Muscle of arm (tissue), 12 donors: ENCODE data around the gene PPARG. TPM values are rescaled to one million over a fixed set of nuclear protein-coding genes. Genes with fewer than 3 reads are reported as not detected.
A peak's percentile ranks its signal among the peaks of the same experiment; 100 is the strongest.
"Not testable (repeated sequence)": the region's sequence is repeated elsewhere in the genome, so short reads cannot be mapped to it uniquely, and the experiment has no call there.

ENCODE experiments used
- DNase-seq: peaks from one replicate; pipeline ENCODE4 v3.0.0-alpha.2; 2013
- polyA plus RNA-seq, 12 donors: library from polyadenylated mRNA; unstranded; fragments of 120-200 nt; gene quantifications; one replicate each; pipeline ENCODE4 v1.2.1, GENCODE V29; 2013; ENCODE audit not compliant: insufficient read length in 12 of 12

PPARG gene
- polyA plus RNA-seq, 12 donors: 2.6 to 20.3 (median 4.5) TPM; not detected in 1

DNA sequence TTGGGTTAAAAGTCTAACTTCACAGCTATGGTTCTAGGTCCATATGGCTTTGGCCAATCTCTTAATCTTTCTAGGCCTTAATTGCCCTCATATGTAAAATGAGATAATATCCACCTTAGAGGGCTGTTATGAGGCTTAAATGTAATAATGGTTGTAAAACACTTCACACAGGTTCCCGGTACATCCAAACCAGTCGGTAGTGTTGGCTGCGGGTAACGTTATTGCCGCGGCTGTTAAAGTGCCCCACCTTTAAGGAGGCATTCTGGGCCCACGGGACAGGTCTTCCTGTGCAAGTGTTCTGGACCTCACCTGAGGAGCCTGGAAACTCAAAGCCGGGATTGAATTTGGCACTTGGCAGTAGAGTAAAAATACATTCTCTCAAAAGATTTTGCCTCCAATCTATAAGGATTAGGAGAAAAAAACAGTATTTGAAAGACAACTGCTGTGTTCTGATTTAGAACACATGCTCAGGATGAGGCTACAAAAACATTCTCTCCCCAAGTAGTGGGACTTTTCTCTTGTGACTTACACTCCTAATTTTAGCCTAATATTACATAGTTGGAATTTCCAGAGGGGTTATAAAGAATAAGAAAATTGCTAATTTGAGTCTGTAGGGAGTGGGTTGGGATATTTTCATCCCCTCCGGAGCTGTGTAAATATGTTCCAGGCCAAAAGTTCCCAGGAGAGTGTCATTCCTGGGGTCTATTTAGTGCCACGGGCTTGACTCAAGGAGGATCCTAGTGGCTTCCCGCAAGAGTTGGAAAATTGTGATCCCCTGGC is 150.5 kb downstream of the PPARG start:
- no peak for DNase-seq

DNA sequence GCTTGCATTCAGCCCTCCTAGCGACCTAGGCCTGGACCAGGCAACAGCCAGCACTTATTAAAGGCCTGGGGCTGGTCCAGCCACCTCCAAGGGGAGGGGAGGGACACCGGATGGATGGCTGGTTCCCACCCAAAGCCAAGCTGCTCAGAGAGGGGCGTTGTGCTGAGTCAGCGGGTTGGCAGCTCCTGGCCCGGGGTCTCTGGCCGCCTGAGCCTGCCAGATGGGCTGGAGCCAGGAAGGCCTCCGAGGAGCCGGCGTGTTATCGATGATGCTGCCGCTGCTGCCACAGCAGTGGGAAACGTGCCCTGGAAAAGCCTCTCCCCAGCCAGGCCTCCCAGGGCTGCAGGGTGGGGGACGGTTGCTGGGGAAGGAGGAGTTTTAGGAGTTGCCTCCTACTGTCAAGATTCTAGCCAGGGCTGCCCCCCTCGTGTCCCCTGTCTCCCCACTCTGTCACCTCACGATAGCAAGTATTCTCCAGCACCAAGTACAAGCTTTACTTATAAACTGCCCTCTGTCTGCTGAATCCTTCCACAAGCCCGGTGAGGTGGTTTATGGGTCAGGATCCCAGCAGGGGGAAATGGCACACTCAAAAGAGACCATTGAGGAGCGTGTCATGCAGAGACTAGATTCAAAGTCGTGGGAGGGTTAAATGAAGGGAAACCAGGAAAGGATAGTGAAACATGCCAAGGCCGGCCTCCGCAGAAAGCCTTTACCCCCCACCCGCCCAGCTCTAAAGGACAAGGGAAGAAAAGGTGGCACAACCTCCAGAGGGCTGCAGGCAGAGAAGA is 152.3 kb downstream of the PPARG start:
- peak; percentile 62 for DNase-seq

DNA sequence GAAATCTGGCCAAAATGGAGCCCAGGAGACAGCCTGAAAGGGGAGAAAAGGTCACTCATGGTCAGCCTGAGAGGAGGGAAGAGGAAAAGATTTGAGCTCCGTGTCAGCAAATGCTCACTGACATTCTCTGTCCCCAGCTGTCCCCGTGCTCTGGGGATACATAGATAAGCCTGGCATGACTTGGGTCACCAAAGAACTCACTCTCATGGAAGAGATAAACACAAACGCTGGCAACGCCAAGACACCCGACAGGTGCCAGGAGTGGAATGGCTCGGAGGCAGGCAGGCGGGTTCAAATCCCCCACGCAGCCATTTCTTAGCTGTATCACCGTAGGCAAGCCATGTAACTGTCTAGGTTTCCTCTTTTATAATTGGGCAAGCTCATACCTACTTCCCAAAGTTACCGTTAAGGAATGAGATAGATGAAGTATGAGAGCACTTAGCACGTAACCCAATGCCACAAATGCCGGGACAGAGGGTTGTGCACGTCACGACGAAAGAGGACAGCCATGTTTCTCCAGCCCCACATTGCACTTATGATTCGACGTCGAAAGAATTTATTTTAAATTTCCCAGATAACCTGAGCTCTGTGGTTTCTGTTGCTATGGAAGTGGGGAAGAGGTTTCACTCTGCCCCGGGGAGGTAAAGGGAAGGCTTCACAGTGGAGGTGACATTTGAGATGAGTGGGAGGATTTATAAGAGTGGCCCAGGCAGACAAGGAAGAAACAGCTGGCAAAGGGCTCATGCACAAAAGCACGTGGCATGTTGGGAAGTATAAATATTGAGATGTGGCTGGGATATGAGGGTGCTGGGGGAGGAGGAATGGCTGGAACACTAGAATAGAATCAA is 154.0 kb downstream of the PPARG start:
- DNase-seq: no peak

DNA sequence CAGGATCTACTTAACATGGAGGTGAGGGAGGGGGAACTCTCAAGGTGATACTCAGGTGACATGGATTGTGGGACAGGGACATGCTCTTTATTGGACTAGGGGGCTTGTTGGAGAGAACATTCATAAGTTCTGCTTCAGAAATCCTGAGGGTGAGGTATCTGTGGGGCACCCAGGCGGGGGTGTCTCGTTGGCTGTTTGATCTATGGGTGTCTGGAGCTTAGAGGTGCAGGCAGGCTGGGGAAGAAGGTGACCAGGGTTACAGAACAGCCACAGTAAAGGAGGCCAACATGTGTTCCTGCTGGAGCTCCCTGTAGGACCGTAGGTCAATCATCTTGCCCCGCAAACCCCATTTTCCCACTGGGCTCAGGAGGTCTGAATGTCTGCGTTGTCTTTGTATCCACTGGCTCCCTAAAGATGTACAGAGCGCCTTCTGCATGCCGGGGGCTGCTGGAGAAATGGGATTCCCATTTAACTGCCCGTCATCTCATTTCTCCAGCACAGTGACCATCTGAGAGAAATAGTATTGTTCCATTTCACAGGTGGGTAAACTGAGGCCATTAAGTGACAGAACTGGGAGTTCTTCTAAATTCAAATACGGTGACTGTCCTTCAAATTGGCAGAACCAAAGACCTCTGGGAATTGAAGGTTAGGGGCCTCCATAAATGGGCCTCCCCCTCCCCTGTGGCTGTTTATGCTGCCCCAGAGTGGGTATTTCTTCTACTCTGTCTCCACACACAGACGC is 155.1 kb downstream of the PPARG start:
- no peak for DNase-seq

DNA sequence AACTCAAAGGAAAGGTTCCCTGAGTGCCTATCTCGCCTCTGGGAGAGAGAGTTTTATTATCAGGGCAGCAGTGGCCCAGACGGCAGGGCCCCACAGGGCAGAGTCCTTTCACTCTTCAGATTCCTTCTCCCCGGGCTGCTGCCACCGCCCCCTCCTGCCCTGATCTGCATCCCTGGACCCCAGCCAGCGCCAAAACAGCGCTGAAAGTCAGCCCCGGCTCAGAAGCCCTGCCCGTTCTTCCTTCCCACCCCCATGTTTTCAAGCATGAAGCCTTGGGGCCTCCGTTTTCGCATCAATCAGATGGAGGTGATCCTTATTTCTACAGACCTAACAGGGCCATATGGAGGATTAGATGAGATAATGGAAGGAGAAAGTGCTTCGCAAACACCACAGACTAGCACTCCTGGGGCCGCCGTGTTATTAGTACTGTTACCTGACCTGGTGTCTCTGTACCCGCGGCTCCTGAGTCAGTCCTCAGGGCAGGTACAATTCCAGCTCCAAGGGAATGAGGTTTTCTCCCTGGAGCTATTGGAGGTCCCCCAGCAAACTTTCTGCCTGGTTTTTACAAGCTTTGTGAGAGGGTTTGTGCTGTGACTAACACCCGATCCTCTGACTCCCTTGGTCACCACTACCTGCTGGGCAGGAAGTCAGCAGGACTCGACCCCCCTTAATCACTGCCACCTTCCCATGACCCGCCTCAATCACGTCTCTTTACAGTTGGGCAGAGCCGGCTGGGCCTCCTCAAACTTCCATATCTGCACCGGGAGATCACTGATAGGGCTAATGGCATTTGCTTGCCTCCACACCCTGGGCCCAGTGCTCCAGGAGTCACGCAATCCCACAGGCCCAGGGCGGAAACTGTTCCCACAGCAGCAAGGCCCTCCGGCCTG is 156.0 kb downstream of the PPARG start:
- DNase-seq: no peak

DNA sequence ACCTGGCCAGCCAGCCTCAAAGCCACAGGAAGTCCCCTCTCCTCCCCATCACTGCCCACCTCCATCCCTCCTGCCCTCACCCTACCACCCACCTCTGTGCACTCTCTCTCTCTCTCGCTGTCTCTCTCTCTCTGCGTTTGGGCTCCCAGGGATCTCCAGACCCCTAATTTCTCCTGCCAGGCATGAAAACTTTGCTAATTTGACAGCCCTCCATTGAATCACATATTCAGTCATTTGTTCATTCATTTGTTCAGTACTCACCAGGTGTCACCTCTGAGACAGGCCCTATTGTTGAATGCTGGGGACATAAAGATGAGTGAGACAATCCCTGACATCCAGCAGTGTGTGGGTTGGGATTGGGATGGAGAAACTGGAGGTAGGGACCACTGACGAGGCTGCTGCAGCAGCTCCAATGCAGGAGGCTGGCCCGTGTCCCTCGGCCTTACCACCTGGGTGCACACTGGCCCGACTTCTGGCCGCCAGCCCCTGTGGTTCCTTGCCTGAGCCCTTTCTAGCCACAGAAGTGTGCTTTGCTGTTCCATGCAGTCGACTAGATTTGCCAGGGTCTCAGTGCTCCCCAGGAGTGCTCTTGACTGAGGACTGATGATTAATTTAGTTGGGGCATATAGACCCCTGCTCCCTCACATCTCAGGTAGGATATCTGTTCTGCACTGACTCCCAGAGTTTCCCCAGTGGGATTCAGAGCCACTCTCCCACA is 156.8 kb downstream of the PPARG start:
- DNase-seq: no peak

DNA sequence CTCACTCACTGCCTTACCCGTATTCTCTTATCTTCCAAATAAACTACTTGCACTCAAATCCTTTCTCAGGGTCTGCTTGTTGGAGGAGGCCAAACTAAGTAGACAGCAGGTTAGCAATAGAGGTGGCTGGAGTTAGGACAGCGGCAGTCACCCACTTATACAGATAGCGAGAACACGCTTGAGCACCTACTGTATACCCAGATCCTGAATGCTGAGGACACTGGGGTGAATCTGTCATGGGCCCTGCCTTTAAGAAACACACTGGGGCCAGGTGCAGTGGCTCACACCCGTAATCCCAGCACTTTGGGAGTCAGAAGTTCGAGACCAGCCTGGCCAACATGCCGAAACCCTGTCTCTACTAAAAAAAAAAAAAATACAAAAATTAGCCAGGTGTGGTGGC is 157.4 kb downstream of the PPARG start:
- no peak for DNase-seq

DNA sequence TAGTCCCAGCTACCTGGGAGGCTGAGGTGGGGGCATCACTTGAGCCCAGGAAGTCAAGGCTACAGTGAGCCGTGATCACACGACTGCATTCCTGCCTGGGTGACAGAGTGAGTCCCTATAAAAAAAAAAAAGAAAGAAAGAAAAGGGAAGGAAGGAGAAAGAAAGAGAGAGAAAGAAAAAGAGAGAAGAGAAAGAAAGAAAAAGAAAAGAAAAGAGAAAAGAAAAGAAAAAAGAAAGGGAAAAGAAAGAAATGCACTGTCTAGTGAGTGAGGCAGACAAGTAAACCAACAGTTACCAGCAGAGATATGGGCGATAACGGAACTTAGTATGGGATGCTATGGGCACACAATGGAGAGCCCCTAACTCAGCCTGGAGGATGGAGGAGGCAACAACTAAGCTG is 158.2 kb downstream of the PPARG start:
- DNase-seq: no peak

DNA sequence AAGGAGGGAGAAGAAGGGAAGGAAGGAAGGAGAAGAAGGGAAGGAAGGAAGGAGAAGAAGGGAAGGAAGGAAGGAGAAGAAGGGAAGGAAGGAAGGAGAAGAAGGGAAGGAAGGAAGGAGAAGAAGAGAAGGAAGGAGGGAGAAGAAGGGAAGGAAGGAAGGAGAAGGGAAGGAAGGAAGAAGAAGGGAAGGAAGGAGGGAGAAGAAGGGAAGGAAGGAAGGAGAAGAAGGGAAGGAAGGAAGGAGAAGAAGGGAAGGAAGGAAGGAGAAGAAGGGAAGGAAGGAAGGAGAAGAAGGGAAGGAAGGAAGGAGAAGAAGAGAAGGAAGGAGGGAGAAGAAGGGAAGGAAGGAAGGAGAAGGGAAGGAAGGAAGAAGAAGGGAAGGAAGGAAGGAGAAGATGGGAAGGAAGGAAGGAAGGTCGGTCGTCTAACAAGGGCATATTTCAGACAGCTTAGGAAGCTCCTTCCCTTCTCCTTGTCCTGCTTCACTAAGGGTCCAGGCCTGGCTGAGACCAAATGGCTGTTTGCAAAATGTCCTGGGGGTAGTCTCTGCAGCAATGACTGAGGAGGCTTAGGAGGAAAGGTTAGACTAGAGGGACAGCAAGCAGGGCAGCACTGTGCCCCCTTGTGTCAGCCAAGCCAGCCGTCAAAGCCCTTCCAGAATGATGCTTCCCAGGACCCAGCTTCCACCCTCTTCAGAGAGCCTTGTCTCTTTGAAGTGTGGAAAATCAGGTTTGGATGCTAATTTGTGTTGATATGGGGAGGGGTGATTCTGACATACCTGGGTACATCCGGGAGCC is 159.7 kb downstream of the PPARG start:
- not testable (repeated sequence) for DNase-seq

DNA sequence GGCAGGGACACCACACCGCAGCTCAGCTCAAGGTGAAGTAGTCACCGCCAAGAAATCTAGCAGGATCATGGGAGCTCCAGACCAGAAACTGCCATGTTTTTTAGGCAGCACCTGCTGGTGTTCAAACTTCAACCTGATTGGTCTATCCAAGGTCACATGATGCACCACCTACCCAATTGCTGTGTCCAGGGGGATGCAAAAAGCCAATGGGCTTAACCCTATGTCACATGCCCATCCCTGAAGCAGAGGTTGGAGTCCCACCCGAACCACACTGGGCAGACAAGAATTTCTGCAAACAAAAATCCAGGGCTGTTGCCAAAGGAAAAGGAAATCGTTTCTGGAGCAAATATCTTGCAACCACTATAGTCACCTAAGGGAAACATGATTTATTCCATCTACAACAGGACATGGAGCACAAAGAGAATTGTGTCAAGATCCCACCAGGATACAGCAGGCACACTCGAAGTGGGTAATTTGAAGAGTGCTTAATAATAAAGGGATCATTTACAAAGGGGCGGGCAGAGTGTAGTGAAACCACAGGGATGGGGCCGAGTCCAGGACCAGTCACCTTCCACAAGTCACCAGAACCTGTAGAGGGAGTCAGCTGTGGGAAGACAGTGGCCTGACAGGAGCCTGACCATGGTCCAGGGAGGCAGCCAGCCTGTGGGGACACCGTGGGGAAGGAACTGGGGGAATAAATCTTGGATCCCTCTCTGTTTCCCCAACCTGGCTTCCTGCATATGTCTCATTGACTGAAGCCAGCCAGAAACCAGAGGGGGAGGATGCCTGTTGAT is 161.2 kb downstream of the PPARG start:
- DNase-seq: no peak

DNA sequence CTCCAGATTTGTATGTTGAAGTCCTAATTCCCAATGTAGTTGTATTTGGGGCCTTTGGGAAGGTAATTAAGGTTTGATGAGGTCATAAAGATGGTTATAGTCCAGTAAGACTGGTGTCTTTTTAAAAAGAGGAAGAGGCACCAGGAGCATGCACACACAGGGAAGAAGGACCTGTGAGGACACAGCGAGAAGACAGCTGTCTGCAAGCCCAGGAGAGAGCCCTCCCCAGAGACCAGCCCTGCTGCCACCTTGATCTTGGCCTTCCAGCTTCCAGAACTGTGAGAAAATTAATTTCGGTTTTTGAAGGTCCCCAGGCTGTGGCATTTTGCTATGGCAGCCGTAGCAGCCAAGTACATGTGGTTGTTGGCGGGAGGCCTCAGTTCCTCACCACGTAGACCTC is 162.6 kb downstream of the PPARG start:
- no peak for DNase-seq

DNA sequence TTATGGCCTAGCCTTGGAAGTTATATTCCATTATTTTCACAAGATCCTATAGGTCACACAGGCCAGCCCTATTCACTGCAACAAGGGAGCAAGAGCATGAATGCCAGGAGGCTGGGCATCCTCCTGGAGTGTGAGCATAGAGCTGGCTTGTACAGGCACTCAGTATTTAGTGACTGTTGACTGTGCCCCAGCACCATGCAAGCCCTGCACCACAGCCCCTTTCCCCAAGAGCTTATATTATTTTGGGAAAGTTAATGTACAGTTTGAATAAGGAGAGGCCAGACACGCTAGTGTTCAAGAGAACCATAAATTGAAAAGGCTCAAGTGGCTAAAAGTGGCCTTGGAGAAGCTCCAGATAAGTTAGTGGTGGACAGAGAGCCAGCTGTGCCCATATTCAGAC is 163.1 kb downstream of the PPARG start:
- no peak for DNase-seq

DNA sequence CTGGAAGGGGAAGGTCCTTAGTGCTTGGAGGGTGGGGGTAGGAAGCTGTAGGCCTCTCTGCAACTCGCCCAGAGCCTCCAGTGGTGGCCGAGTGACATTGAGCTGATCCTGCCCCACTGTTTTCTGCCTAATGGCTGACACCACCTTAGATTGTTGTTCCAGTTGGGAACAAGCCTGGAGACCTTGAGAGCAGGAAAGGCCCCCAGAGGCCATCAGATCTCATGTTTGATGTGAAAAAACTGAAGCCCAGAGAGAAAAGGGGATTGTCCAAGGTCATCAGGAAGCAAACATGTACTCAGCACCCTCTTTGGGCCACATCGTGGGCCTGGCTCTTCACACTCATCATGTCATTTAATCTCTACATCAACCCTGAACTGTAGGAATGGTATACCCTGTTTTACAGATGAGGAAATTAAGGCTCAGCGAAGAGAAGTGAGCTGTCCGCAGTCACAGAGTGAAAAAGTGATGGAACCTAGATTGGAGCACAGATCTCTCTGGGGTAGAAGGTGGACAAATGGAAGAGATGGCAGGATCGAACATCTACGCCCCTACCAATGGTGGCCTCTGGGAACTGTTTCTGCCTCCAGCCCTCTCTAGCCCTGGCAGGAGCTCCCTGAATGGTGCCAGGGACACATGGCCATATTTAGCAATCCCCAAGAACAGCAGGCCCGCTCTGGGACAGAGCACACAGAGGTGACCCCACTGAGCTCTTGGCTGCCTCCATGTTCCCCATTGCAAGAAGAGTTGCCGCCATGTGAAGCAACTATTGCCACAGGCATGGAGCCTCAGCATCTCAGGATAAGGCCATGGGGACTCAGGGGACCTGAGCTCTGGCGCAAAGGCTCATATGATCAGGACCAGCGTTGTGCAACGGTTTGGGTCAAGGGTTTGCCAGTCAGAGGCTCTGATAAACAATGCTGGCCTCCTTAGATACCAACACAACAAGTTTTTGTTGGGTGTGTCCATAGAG is 163.8 kb downstream of the PPARG start:
- DNase-seq: no peak

DNA sequence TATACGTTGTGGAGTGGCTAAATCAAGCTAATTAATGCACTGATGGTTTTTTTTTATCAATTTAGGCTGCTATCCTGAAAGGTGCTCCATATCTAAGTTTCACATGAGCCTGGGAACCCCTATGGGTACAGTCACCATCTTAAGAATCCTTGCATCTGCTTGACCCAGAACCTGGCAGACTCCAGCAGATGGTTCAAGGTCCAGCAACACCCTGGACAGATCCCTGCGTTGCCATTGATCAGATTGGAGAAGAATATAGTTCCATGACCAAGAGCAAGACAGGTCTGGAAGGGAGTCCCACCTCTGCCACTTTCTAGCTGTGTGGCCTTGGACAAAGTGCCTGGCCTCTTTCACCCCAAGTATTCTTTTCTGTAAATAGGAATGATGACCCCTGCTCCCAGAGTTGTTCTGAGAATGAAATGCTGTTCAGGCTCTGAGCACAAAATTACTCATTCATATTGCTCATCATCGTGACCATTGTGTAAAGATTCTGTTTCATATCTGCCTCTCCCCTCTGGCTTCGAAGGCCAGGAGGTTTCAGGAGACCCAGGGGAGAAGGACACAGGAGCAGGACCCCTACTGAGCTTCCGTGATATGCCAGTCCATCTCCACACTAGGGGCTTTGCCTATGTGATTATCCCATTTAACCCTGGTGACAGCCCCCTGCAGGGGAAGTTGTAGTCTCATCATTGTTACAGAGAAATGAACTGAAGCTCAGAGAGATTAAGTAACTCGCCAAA is 165.4 kb downstream of the PPARG start:
- no peak for DNase-seq

DNA sequence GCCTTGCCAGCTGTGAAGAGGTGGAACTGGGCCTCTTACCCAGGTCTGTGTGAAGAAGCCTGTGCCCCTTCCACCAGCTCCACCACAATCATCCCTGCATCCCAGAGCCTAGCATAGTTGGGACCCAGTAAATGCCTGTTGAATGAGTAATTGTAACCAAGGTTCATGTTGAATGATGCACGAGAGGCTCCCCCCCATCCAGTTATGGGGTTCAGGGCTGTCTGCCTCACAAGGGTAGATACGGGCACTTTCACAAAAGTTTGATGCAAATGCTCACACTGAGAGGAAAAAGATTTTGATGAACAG is 165.9 kb downstream of the PPARG start:
- DNase-seq: no peak

DNA sequence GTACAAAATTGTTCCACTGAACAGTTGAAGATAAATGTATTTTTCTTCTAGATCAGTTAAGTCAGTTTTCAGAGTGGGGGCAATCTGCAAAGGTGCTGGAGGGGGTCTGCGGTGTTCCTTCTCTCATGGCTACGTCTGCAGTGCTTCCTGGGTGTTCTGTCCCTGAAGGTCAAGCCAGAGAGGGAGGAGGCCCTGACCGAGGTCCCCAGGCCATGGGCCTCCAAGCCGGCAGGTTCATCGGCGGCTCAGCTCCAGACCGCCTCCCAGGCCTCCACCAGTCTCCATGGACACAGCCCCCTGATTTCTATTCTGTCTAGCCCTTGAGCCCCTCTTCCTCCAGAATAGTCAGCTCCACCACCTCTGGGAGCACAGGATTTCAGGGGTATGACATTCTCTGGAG is 166.9 kb downstream of the PPARG start:
- DNase-seq: no peak
